ENCODE measurements around the gene LRRTM1. TPM values are rescaled to one million over a fixed set of nuclear protein-coding genes. Genes with fewer than 3 reads are reported as not detected.

The LRRTM1 gene
- total and polyA plus RNA-seq, 4 donors, result 0.08 to 0.77 TPM; not detected in 2

- H3K4me3 ChIP-seq, result no peak overlapping the region
- DNase-seq (peak; percentile 14 to 69 (median 29)), ATAC-seq (ENCODE audit: insufficient read depth, low FRiP score) (no peak)
- no peak overlapping the region for H3K27ac ChIP-seq (ENCODE audit: low read depth in 1 of 2, low read length in 1 of 2)
- H3K36me3 ChIP-seq (ENCODE audit: control insufficient read depth in 4 of 4, insufficient read depth in 4 of 4, low read length in 4 of 4), result no peaks in the 10 kb centered on the region
- no peaks in the 10 kb centered on the region for H3K9me3 ChIP-seq (ENCODE audit: control insufficient read depth in 4 of 4, insufficient read depth in 3 of 4, low read length in 3 of 4)
- no peak for TF ChIP-seq CTCF (IDR thresholded peaks at IDR 0.05; ENCODE audit: control extremely low read depth, extremely low read depth)
- 62 to 73% methylated on average over 3 of the region's 3 CpGs for WGBS, 2 donors
- peaks cover 0 to 19% (median 0%) of the 10 kb centered on the region in 5 donors for H3K4me1 ChIP-seq (ENCODE audit: control insufficient read depth in 5 of 5, insufficient read depth in 5 of 5, low read length in 5 of 5)
- no peaks in the 10 kb centered on the region for H3K27me3 ChIP-seq (ENCODE audit: control insufficient read depth in 3 of 3, insufficient read depth in 3 of 3, low read length in 2 of 3)
- no peak overlapping the region for H3K9ac ChIP-seq (ENCODE audit: insufficient read depth in 1 of 2, low read length in 2 of 2)
These were observed 12.1 kb downstream of the LRRTM1 start for GRCh38 chr2:80292474-80292873.

GRCh38 chr2:80291656-80292055 is 12.9 kb downstream of the LRRTM1 start:
- 77 to 83% methylated on average over 1 of the region's 1 CpG for WGBS, 2 donors
- H3K27me3 ChIP-seq (ENCODE audit: control insufficient read depth in 3 of 3, insufficient read depth in 3 of 3, low read length in 2 of 3), result no peaks in the 10 kb centered on the region
- H3K4me1 ChIP-seq (ENCODE audit: control insufficient read depth in 5 of 5, insufficient read depth in 5 of 5, low read length in 5 of 5), result peaks cover 0 to 19% (median 0%) of the 10 kb centered on the region in 5 donors
- no peak overlapping the region for H3K9ac ChIP-seq (ENCODE audit: insufficient read depth in 1 of 2, low read length in 2 of 2)
- ATAC-seq (ENCODE audit: insufficient read depth, low FRiP score) (no peak), DNase-seq (no peak)
- no peaks in the 10 kb centered on the region for H3K36me3 ChIP-seq (ENCODE audit: control insufficient read depth in 4 of 4, insufficient read depth in 4 of 4, low read length in 4 of 4)
- H3K4me3 ChIP-seq, result no peak overlapping the region
- H3K27ac ChIP-seq (ENCODE audit: low read depth in 1 of 2, low read length in 1 of 2), result no peak overlapping the region
- TF ChIP-seq CTCF (IDR thresholded peaks at IDR 0.05; ENCODE audit: control extremely low read depth, extremely low read depth), result no peak
- no peaks in the 10 kb centered on the region for H3K9me3 ChIP-seq (ENCODE audit: control insufficient read depth in 4 of 4, insufficient read depth in 3 of 4, low read length in 3 of 4)

- Histone ChIP-seq H3K9me3 (ENCODE audit: control insufficient read depth in 4 of 4, insufficient read depth in 3 of 4, low read length in 3 of 4) (no peaks in the 10 kb centered on the region), H3K27ac (ENCODE audit: low read depth in 1 of 2, low read length in 1 of 2) (no peak overlapping the region), H3K27me3 (ENCODE audit: control insufficient read depth in 3 of 3, insufficient read depth in 3 of 3, low read length in 2 of 3) (no peaks in the 10 kb centered on the region), H3K4me1 (ENCODE audit: control insufficient read depth in 5 of 5, insufficient read depth in 5 of 5, low read length in 5 of 5) (peaks cover 0 to 19% (median 0%) of the 10 kb centered on the region in 5 donors), H3K36me3 (ENCODE audit: control insufficient read depth in 4 of 4, insufficient read depth in 4 of 4, low read length in 4 of 4) (no peaks in the 10 kb centered on the region), H3K4me3 (no peak overlapping the region), H3K9ac (ENCODE audit: insufficient read depth in 1 of 2, low read length in 2 of 2) (no peak overlapping the region)
- 38 to 51% methylated on average over 5 of the region's 5 CpGs for WGBS, 2 donors
- DNase-seq (peak; percentile 77 to 92 (median 84)), ATAC-seq (ENCODE audit: insufficient read depth, low FRiP score) (no peak)
- TF ChIP-seq CTCF (IDR thresholded peaks at IDR 0.05; ENCODE audit: control extremely low read depth, extremely low read depth), result no peak
These were observed 16.0 kb downstream of the LRRTM1 start for GRCh38 chr2:80288576-80288975.

- Histone ChIP-seq H3K27me3 (ENCODE audit: control insufficient read depth in 3 of 3, insufficient read depth in 3 of 3, low read length in 2 of 3) (no peaks in the 10 kb centered on the region), H3K9me3 (ENCODE audit: control insufficient read depth in 4 of 4, insufficient read depth in 3 of 4, low read length in 3 of 4) (peaks cover 0 to 4% (median 0%) of the 10 kb centered on the region in 4 donors), H3K4me1 (ENCODE audit: control insufficient read depth in 5 of 5, insufficient read depth in 5 of 5, low read length in 5 of 5) (no peaks in the 10 kb centered on the region), H3K4me3 (no peak overlapping the region), H3K9ac (ENCODE audit: insufficient read depth in 1 of 2, low read length in 2 of 2) (no peak overlapping the region), H3K36me3 (ENCODE audit: control insufficient read depth in 4 of 4, insufficient read depth in 4 of 4, low read length in 4 of 4) (no peaks in the 10 kb centered on the region), H3K27ac (ENCODE audit: low read depth in 1 of 2, low read length in 1 of 2) (no peak overlapping the region)
- WGBS, 2 donors, result 93 to 95% methylated on average over 1 of the region's 1 CpG
- no peak for ATAC-seq (ENCODE audit: insufficient read depth, low FRiP score)
- no peak for TF ChIP-seq CTCF (IDR thresholded peaks at IDR 0.05; ENCODE audit: control extremely low read depth, extremely low read depth)
- DNase-seq, result no peak
These were observed 23.5 kb downstream of the LRRTM1 start for GRCh38 chr2:80281049-80281448.
